Transverse colon (tissue), 4 donors: ENCODE results near the gene TRIM9.

ENCODE experiments used
- POLR2A ChIP-seq: fragments of 450-650 bp; IDR thresholded peaks from one replicate; pipeline ENCODE4 v1.6.1; 2016; ENCODE audit warnings: antibody characterized with exemption, mild to moderate bottlenecking, moderate library complexity
- POLR2AphosphoS5 ChIP-seq, 3 donors: sonication (generic); formaldehyde crosslinking; IDR thresholded peaks; one replicate each; pipeline ENCODE4 v1.6.1; 2016; ENCODE audit warnings: antibody characterized with exemption in 3 of 3
- TF ChIP-seq, protein P1 (sequence below), 5 experiments: fragments of 200-600 bp in 3 of 5; fragments of 450-650 bp in 2 of 5; sonication (generic) in 3 of 5; IDR thresholded peaks; 1 replicate in 2 of 5; 2 replicates in 3 of 5; pipeline ENCODE4 v1.5.1; 2016 to 2017; ENCODE audit warnings: antibody characterized with exemption in 5 of 5, inconsistent platforms in 3 of 5, mild to moderate bottlenecking in 2 of 5, moderate library complexity in 1 of 5

GRCh38 chr14:51118993-51119392 is 24.1 kb upstream of the TRIM9 start:
- TF ChIP-seq, protein P1, sequence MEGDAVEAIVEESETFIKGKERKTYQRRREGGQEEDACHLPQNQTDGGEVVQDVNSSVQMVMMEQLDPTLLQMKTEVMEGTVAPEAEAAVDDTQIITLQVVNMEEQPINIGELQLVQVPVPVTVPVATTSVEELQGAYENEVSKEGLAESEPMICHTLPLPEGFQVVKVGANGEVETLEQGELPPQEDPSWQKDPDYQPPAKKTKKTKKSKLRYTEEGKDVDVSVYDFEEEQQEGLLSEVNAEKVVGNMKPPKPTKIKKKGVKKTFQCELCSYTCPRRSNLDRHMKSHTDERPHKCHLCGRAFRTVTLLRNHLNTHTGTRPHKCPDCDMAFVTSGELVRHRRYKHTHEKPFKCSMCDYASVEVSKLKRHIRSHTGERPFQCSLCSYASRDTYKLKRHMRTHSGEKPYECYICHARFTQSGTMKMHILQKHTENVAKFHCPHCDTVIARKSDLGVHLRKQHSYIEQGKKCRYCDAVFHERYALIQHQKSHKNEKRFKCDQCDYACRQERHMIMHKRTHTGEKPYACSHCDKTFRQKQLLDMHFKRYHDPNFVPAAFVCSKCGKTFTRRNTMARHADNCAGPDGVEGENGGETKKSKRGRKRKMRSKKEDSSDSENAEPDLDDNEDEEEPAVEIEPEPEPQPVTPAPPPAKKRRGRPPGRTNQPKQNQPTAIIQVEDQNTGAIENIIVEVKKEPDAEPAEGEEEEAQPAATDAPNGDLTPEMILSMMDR (IDR thresholded peaks at IDR 0.05) = no peak
- TF ChIP-seq POLR2AphosphoS5 (IDR thresholded peaks at IDR 0.05) (no peak), POLR2A (no peak)
